Neutrophil (primary cell): Measurements from ENCODE around the gene PDGFD.
"Not testable (repeated sequence)": the region's sequence is repeated elsewhere in the genome, so short reads cannot be mapped to it uniquely, and the experiment has no call there.

Source experiments
- H3K27ac ChIP-seq: fragments of 200-600 bp; sonication (generic); 2 replicates; pipeline ENCODE4 v1.5.1; 2016; ENCODE audit warnings: mild to moderate bottlenecking, moderate library complexity
- H3K27me3 ChIP-seq: fragments of 200-600 bp; sonication (generic); 2 replicates; pipeline ENCODE4 v1.6.0; 2016; ENCODE audit warnings: mild to moderate bottlenecking
- H3K36me3 ChIP-seq: fragments of 200-600 bp; sonication (generic); 2 replicates; pipeline ENCODE4 v1.5.1; 2017
- H3K4me1 ChIP-seq, 2 experiments: fragments of 200-600 bp in 1 of 2; sonication (generic) in 1 of 2; 1 replicate in 1 of 2; 2 replicates in 1 of 2; pipeline versions ENCODE4 v1.5.1 to v1.6.1; 2013 to 2016; ENCODE audit warnings: low read depth in 1 of 2, low read length in 1 of 2, mild to moderate bottlenecking in 1 of 2, moderate library complexity in 1 of 2; ENCODE audit not compliant: control insufficient read depth in 1 of 2, insufficient read depth in 1 of 2
- H3K4me3 ChIP-seq, 2 experiments: fragments of 200-600 bp in 1 of 2; sonication (generic) in 1 of 2; 1 replicate in 1 of 2; 2 replicates in 1 of 2; pipeline ENCODE4 v1.5.1; 2013 to 2016; ENCODE audit warnings: low read depth in 1 of 2, low read length in 1 of 2, mild to moderate bottlenecking in 1 of 2, moderate library complexity in 1 of 2
- H3K9me3 ChIP-seq: fragments of 200-600 bp; sonication (generic); 2 replicates; pipeline ENCODE4 v1.5.1; 2016
- TF ChIP-seq, protein P1 (sequence below): fragments of 200-600 bp; sonication (generic); IDR thresholded peaks from 2 replicates; pipeline ENCODE4 v1.5.1; 2016; ENCODE audit warnings: antibody characterized with exemption

The PDGFD gene

DNA sequence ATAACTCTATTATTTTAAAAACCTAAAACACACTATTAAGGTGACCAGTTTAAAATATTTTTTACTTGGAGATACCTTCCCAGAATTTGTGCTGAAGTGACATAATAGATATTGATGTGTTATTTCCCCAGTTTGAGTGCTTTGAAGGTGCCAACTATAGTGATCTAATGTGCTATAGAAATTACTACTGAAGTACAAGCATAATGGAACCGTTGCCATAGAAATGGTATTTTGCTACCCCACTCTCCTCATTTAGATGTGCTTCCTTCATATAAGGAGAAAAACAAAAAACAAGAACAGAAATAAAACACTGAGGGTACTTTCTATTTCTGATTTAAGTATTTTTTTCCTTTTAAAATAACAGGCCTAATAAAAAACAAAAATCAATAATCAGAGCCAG, 108.4 kb downstream of the PDGFD start:
- H3K4me1 ChIP-seq, result peaks cover 10 to 16% of the 10 kb centered on the region in 2 experiments
- no peak overlapping the region for H3K27ac ChIP-seq
- H3K4me3 ChIP-seq, result no peak overlapping the region
- H3K9me3 ChIP-seq, result no peaks in the 10 kb centered on the region
- TF ChIP-seq, protein P1, sequence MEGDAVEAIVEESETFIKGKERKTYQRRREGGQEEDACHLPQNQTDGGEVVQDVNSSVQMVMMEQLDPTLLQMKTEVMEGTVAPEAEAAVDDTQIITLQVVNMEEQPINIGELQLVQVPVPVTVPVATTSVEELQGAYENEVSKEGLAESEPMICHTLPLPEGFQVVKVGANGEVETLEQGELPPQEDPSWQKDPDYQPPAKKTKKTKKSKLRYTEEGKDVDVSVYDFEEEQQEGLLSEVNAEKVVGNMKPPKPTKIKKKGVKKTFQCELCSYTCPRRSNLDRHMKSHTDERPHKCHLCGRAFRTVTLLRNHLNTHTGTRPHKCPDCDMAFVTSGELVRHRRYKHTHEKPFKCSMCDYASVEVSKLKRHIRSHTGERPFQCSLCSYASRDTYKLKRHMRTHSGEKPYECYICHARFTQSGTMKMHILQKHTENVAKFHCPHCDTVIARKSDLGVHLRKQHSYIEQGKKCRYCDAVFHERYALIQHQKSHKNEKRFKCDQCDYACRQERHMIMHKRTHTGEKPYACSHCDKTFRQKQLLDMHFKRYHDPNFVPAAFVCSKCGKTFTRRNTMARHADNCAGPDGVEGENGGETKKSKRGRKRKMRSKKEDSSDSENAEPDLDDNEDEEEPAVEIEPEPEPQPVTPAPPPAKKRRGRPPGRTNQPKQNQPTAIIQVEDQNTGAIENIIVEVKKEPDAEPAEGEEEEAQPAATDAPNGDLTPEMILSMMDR, result no peak
- H3K27me3 ChIP-seq, result no peaks in the 10 kb centered on the region
- H3K36me3 ChIP-seq, result no peaks in the 10 kb centered on the region

DNA sequence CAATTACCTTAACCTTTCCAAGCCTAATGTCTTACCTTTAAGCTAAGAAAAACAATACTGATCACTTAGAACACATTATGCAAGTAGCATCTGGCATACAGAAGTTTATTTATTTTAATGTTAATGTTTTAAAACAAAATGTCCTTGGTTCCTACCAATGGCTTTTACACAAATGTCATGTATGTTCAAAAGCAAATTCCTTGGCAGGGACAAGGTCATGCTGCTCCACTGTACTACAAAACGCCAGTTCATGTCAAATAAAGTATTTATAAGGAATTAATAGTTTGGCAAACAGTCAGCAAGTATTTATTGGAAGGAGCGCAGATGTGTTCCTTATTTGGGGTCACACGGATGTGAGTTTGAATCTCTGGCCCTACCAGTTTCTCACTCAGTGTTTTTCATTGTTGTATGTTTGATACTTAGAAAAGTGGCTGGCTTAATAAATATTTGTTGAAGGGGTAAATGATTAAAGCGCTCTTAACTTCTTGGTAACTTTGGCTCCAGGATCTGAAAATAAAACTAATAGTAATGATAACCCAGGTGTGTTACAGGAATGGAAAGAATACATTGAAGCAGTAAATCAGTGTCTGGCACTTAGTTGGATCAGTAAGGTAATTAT, 108.9 kb downstream of the PDGFD start:
- Histone ChIP-seq H3K4me3 (no peak overlapping the region), H3K27me3 (no peaks in the 10 kb centered on the region)

DNA sequence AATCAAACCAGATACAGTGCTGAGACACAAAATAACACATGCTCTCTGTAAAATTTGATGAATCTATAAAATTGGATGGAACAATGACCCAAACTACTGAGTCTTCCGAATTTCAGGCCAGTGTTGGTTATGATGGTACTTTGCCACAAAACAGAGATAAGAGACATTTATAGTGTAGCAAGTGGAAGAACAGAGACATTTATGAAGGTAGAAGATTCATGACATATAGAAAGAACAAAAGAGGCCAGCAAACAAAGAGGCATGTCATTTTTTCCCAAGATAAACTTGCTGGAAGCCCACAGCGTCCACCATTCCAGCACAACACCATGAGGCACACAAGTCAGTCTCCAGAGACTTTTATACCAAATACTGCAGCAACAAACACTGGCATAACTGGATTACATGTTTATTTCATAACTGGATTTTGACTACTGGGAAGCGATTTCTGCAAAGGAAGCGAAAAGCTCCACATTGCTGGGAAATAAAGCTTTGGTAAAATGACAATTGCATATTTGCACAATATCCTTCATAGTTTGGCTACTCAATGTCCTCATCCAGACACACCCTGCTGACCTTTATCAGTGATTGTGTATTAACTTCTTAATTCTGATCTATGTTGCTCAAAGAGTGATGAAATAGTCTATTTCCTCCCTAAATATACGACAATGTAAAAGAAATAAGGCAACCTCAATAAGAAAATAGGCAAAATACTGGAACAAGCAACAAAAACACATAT, 110.0 kb downstream of the PDGFD start:
- TF ChIP-seq, protein P1, result no peak
- Histone ChIP-seq H3K27ac (no peak overlapping the region), H3K36me3 (no peaks in the 10 kb centered on the region), H3K27me3 (no peaks in the 10 kb centered on the region), H3K4me3 (no peak overlapping the region), H3K9me3 (no peaks in the 10 kb centered on the region), H3K4me1 (peaks cover 10 to 16% of the 10 kb centered on the region in 2 experiments)

More for the DNA sequence above, 108.9 kb downstream of the PDGFD start:
- Histone ChIP-seq H3K27ac (no peak overlapping the region), H3K4me1 (peaks cover 10 to 16% of the 10 kb centered on the region in 2 experiments), H3K9me3 (no peaks in the 10 kb centered on the region), H3K36me3 (no peaks in the 10 kb centered on the region)
- TF ChIP-seq, protein P1, result no peak

DNA sequence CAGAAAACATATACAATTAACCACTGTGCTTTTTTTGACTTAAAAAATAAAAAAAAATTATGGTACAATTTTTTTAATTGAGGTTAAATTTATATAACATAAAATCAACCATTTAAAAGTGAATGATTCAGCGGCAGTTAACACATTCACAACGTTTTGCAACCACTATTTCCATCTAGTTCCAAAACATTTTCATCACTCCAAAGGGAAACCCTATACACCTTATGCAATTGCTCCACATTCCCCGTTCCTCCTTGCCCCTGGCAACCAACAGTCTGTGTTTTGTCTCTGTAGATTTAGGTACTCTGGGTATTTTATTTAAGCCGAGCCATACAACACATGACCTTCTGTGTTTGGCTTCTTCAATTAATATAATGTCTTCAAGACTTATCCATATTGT, 112.2 kb downstream of the PDGFD start:
- Histone ChIP-seq H3K4me3 (no peak overlapping the region), H3K36me3 (no peaks in the 10 kb centered on the region), H3K4me1 (peaks cover 10 to 16% of the 10 kb centered on the region in 2 experiments), H3K27me3 (no peaks in the 10 kb centered on the region), H3K9me3 (no peaks in the 10 kb centered on the region), H3K27ac (no peak overlapping the region)
- TF ChIP-seq, protein P1, result no peak

DNA sequence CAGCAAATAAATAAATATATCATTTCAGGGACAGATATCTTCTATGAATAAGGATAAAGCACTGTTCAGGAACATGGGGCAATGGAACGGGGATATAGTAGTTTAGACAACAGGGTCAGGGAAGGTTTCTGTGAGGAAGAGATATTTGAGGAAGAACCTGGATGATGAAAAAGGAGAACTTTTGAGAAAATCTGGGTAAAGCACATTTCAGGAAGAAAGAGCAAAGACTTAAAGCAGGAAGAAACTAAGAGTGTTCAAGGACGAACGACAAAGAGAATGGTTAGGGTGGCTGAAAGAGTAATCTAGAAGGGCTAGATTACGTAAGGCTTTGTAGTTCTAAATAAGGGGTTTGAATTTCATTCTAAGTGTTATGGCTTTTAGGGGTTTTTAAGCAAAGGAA, 114.8 kb downstream of the PDGFD start:
- Histone ChIP-seq H3K27ac (no peak overlapping the region), H3K9me3 (no peaks in the 10 kb centered on the region), H3K36me3 (no peaks in the 10 kb centered on the region), H3K4me3 (no peak overlapping the region), H3K4me1 (peaks cover 9 to 16% of the 10 kb centered on the region in 2 experiments), H3K27me3 (no peaks in the 10 kb centered on the region)
- TF ChIP-seq, protein P1, result no peak

DNA sequence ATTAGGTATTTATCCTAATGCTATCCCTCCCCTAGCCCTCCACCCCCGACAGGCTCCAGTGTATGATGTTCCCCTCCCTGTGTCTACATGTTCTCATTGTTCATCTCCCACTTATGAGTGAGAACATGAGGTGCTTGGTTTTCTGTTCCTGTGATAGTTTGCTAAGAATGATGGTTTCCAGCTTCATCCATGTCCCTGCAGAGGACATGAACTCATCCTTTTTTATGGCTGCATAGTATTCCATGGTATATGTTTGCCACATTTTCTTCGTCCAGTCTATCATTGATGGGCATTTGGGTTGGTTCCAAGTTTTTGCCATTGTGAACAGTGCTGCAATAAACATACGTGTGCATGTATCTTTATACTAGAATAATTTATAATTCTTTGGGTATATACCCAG, 117.1 kb downstream of the PDGFD start:
- H3K27me3 ChIP-seq, H3K36me3 ChIP-seq, H3K9me3 ChIP-seq, H3K4me1 ChIP-seq, H3K27ac ChIP-seq, H3K4me3 ChIP-seq: not testable (repeated sequence)
